PC-9 (cell line): ENCODE measurements around the gene PEAK1.

Source experiments
- CTCF ChIP-seq: fragments of 200-600 bp; sonication (generic); conservative IDR thresholded peaks from 2 replicates; pipeline ENCODE4 v1.6.1; 2017; ENCODE audit warnings: mixed run types, antibody characterized with exemption, mild to moderate bottlenecking, moderate library complexity
- EZH2 ChIP-seq: fragments of 200-600 bp; sonication (generic); IDR thresholded peaks from 2 replicates; pipeline ENCODE4 v1.8.0; 2017; ENCODE audit warnings: antibody characterized with exemption, low read depth

- no peak for TF ChIP-seq EZH2
- TF ChIP-seq CTCF, result no peak
Measured at GRCh38 chr15:77291107-77291506, 128.8 kb downstream of the PEAK1 start.
